Raji (cell line): Measurements from ENCODE around the gene ATP2B1.

Experiments used
- POLR2A ChIP-seq: IDR thresholded peaks from 2 replicates; pipeline ENCODE4 v1.6.1; 2011; ENCODE audit warnings: low read depth, low read length, control low read depth; ENCODE audit not compliant: insufficient read depth

ATP2B1 gene

GRCh38 chr12:89661706-89662330, 46.8 kb downstream of the ATP2B1 start:
- no peak for TF ChIP-seq POLR2A

- no peak for TF ChIP-seq POLR2A
Observed at GRCh38 chr12:89657739-89658138, 50.9 kb downstream of the ATP2B1 start.

GRCh38 chr12:89657066-89657465, 51.6 kb downstream of the ATP2B1 start:
- no peak for TF ChIP-seq POLR2A

- TF ChIP-seq POLR2A, result no peak
Observed at GRCh38 chr12:89655841-89656240, 52.8 kb downstream of the ATP2B1 start.

GRCh38 chr12:89651192-89651591, 57.4 kb downstream of the ATP2B1 start:
- TF ChIP-seq POLR2A, result no peak

GRCh38 chr12:89650239-89650638, 58.4 kb downstream of the ATP2B1 start:
- no peak for TF ChIP-seq POLR2A

GRCh38 chr12:89649820-89650219, 58.8 kb downstream of the ATP2B1 start:
- TF ChIP-seq POLR2A, result no peak

- no peak for TF ChIP-seq POLR2A
Observed at GRCh38 chr12:89649139-89649538, 59.5 kb downstream of the ATP2B1 start.

- no peak for TF ChIP-seq POLR2A
Observed at GRCh38 chr12:89648211-89648930, 60.3 kb downstream of the ATP2B1 start.

GRCh38 chr12:89645434-89645833, 63.2 kb downstream of the ATP2B1 start:
- no peak for TF ChIP-seq POLR2A

- no peak for TF ChIP-seq POLR2A
Observed at GRCh38 chr12:89642959-89643358, 65.7 kb downstream of the ATP2B1 start.

- no peak for TF ChIP-seq POLR2A
Observed at GRCh38 chr12:89636776-89637160, 71.9 kb downstream of the ATP2B1 start.

GRCh38 chr12:89636052-89636775, 72.4 kb downstream of the ATP2B1 start:
- TF ChIP-seq POLR2A, result no peak

GRCh38 chr12:89634508-89634907, 74.1 kb downstream of the ATP2B1 start:
- TF ChIP-seq POLR2A, result no peak

GRCh38 chr12:89632778-89633177, 75.9 kb downstream of the ATP2B1 start:
- TF ChIP-seq POLR2A, result no peak

GRCh38 chr12:89622115-89622514, 86.5 kb downstream of the ATP2B1 start:
- no peak for TF ChIP-seq POLR2A

GRCh38 chr12:89621521-89621920, 87.1 kb downstream of the ATP2B1 start:
- no peak for TF ChIP-seq POLR2A

- no peak for TF ChIP-seq POLR2A
Observed at GRCh38 chr12:89619764-89620163, 88.9 kb downstream of the ATP2B1 start.
